HEK293T (cell line): ENCODE measurements around the gene SLC43A1.

Experiments
- CTCF ChIA-PET: fragments of 350-600 bp; formaldehyde crosslinking; extraction: SDS; loops from one replicate; lab custom pipeline; 2021; ENCODE audit warnings: antibody characterized with exemption, inconsistent platforms; lab: Yijun Ruan, JAX
- POLR2A ChIA-PET: fragments of 350-600 bp; formaldehyde crosslinking; extraction: SDS; loops from one replicate; lab custom pipeline; 2020; ENCODE audit warnings: antibody characterized with exemption, inconsistent platforms; lab: Yijun Ruan, JAX
- DNase-seq: peaks from one replicate; pipeline ENCODE4 v3.0.0; 2012; ENCODE audit warnings: mixed read lengths; ENCODE audit errors: extremely low spot score
- ARNT ChIP-seq: fragments of 450-650 bp; IDR thresholded peaks from 2 replicates; pipeline ENCODE4 v1.6.1; 2017; ENCODE audit warnings: mild to moderate bottlenecking
- BHLHE40 ChIP-seq: fragments of 450-650 bp; IDR thresholded peaks from 2 replicates; pipeline ENCODE4 v1.6.1; 2016; ENCODE audit warnings: mild to moderate bottlenecking, moderate library complexity, borderline replicate concordance
- CTBP1 ChIP-seq: fragments of 450-650 bp; IDR thresholded peaks from 2 replicates; pipeline ENCODE4 v1.6.1; 2016; ENCODE audit warnings: borderline replicate concordance
- ELF4 ChIP-seq: fragments of 450-650 bp; IDR thresholded peaks from 2 replicates; pipeline ENCODE4 v1.6.1; 2017; ENCODE audit warnings: antibody characterized with exemption
- FOXA1 ChIP-seq: fragments of 450-650 bp; IDR thresholded peaks from 2 replicates; pipeline ENCODE4 v1.6.1; 2016; ENCODE audit warnings: mild to moderate bottlenecking
- FOXK2 ChIP-seq: fragments of 450-650 bp; IDR thresholded peaks from 2 replicates; pipeline ENCODE4 v1.6.1; 2016; ENCODE audit warnings: mild to moderate bottlenecking
- FOXM1 ChIP-seq: fragments of 450-650 bp; IDR thresholded peaks from 2 replicates; pipeline ENCODE4 v1.6.1; 2017; ENCODE audit warnings: mild to moderate bottlenecking, borderline replicate concordance
- HDGF ChIP-seq: fragments of 450-650 bp; IDR thresholded peaks from 2 replicates; pipeline ENCODE4 v1.6.1; 2017; ENCODE audit warnings: antibody characterized with exemption, borderline replicate concordance
- L3MBTL2 ChIP-seq: fragments of 450-650 bp; conservative IDR thresholded peaks from 2 replicates; pipeline ENCODE4 v1.6.1; 2016; ENCODE audit warnings: mild to moderate bottlenecking
- LEF1 ChIP-seq: fragments of 450-650 bp; IDR thresholded peaks from 2 replicates; pipeline ENCODE4 v1.6.1; 2017; ENCODE audit warnings: mild to moderate bottlenecking, borderline replicate concordance
- NFRKB ChIP-seq: fragments of 450-650 bp; IDR thresholded peaks from 2 replicates; pipeline ENCODE4 v1.6.1; 2016; ENCODE audit warnings: mild to moderate bottlenecking, moderate library complexity
- PKNOX1 ChIP-seq: fragments of 450-650 bp; IDR thresholded peaks from 2 replicates; pipeline ENCODE4 v1.6.1; 2016
- SP1 ChIP-seq: fragments of 450-650 bp; IDR thresholded peaks from 2 replicates; pipeline ENCODE4 v1.6.1; 2017
- TARDBP ChIP-seq: fragments of 450-650 bp; IDR thresholded peaks from 2 replicates; pipeline ENCODE4 v1.6.1; 2016

The SLC43A1 gene

GRCh38 chr11:57460758-57461749 lies 54.4 kb downstream of the SLC43A1 start:
- ChIA-PET POLR2A (interaction anchor here (1.1 kb wide), 2 partner anchors 12 to 70 kb away, joined by 3 to 5 read pairs; partner anchors contain the start of gene TIMM10), CTCF (interaction anchor here (0.5 to 1.8 kb wide), 5 partner anchors 19 to 81 kb away, joined by 3 to 12 read pairs (median 5); no protein-coding TSS in a partner anchor)
- TF ChIP-seq BHLHE40 (no peak), ARNT (no peak), ELF4 (no peak), TARDBP (no peak), L3MBTL2 (no peak), PKNOX1 (no peak; the same call in 1 of the 2 replicates), SP1 (no peak), CTBP1 (no peak), FOXA1 (no peak), NFRKB (no peak), FOXM1 (no peak), HDGF (no peak), FOXK2 (no peak)
- no peak for DNase-seq

GRCh38 chr11:57460022-57460757 lies 55.3 kb downstream of the SLC43A1 start, which contains the start of gene RTN4RL2:
TSS of gene RTN4RL2 (plus strand) at chr11:57460528. CDS start at chr11:57460866, 338 bp downstream.
- CTCF ChIA-PET: interaction anchor here (0.6 to 1.8 kb wide), 6 partner anchors 20 to 112 kb away, joined by 3 to 12 read pairs (median 4); no protein-coding TSS in a partner anchor

GRCh38 chr11:57459164-57460021 lies 56.1 kb downstream of the SLC43A1 start:
- DNase-seq: no peak
- POLR2A ChIA-PET: interaction anchor here (0.9 to 1.1 kb wide), 3 partner anchors 13 to 71 kb away, joined by 3 to 5 read pairs (median 5); partner anchors contain the start of gene TIMM10
- CTCF ChIA-PET: interaction anchor here (0.6 to 2.8 kb wide), 16 partner anchors 13 to 185 kb away, joined by 3 to 24 read pairs (median 4); no protein-coding TSS in a partner anchor

More at GRCh38 chr11:57460022-57460757, 55.3 kb downstream of the SLC43A1 start, which contains the start of gene RTN4RL2:
- DNase-seq: peak; percentile 79
- no peak for TF ChIP-seq SP1
- no peak for TF ChIP-seq LEF1
- no peak for TF ChIP-seq FOXM1
- no peak for TF ChIP-seq FOXA1
- TF ChIP-seq FOXK2: no peak
- POLR2A ChIA-PET: interaction anchor here (0.9 to 1.1 kb wide), 3 partner anchors 12 to 71 kb away, joined by 3 to 5 read pairs (median 5); partner anchors contain the start of gene TIMM10

GRCh38 chr11:57458410-57459163 lies 56.9 kb downstream of the SLC43A1 start:
- peak; percentile 64 for DNase-seq
- ChIA-PET POLR2A (interaction anchor here (1.2 kb wide), 1 partner anchor 25 kb away, joined by 6 read pairs; no protein-coding TSS in a partner anchor), CTCF (interaction anchor here (0.6 to 2.8 kb wide), 16 partner anchors 12 to 185 kb away, joined by 3 to 24 read pairs (median 4); partner anchors contain the start of gene UBE2L6)
- TF ChIP-seq FOXA1 (no peak), NFRKB (no peak)

More at GRCh38 chr11:57459164-57460021, 56.1 kb downstream of the SLC43A1 start:
- TF ChIP-seq L3MBTL2: peak; percentile 85
- no peak for TF ChIP-seq NFRKB
- TF ChIP-seq BHLHE40: no peak

- CTCF ChIA-PET: interaction anchor here (0.5 to 2.8 kb wide), 16 partner anchors 8 to 186 kb away, joined by 3 to 24 read pairs (median 4); partner anchors contain the start of gene UBE2L6
- no peak for DNase-seq
- POLR2A ChIA-PET: interaction anchor here (1.0 to 1.2 kb wide), 2 partner anchors 25 to 68 kb away, joined by 3 to 6 read pairs; no protein-coding TSS in a partner anchor
These were observed 57.5 kb downstream of the SLC43A1 start for GRCh38 chr11:57458060-57458409.

More at GRCh38 chr11:57458060-57458409, 57.5 kb downstream of the SLC43A1 start:
- TF ChIP-seq PKNOX1 (no peak), L3MBTL2 (no peak), FOXK2 (no peak)
